A673 (cell line): Measurements from ENCODE around the gene ALKBH8. TPM values are rescaled to one million over a fixed set of nuclear protein-coding genes. Genes with fewer than 3 reads are reported as not detected.

Source experiments
- BruUV-seq: library from RNA; stranded (reverse); fragments of 400-500 nt; replicated peaks from 2 replicates; lab custom pipeline; 2021; lab: Mats Ljungman, UMichigan
- CTCF ChIA-PET: fragments of 300-600 bp; sonication (Branson Sonifier 250); formaldehyde crosslinking; loops from one replicate; lab custom pipeline; 2022; ENCODE audit warnings: antibody characterized with exemption; lab: Charles Lee
- POLR2A ChIA-PET: fragments of 300-600 bp; sonication (Branson Sonifier 250); formaldehyde crosslinking; loops from one replicate; lab custom pipeline; 2022; ENCODE audit warnings: antibody characterized with exemption; ENCODE audit not compliant: low non-redundant PET; lab: Charles Lee
- DNase-seq: peaks from one replicate; pipeline ENCODE4 v3.0.0-alpha.2; 2015; ENCODE audit warnings: low spot score
- H3K27ac ChIP-seq: fragments of 200-600 bp; sonication (generic); 2 replicates; pipeline ENCODE4 v1.5.1; 2016; ENCODE audit warnings: mixed run types, low read depth, mild to moderate bottlenecking, mixed read lengths, antibody characterized with exemption, low read length; ENCODE audit not compliant: poor library complexity, severe bottlenecking
- H3K27me3 ChIP-seq: fragments of 200-600 bp; sonication (generic); replicated peaks from 2 replicates; pipeline ENCODE4 v1.6.1; 2017; ENCODE audit warnings: mixed run types, low read depth, mild to moderate bottlenecking, mixed read lengths, antibody characterized with exemption, low read length; ENCODE audit not compliant: insufficient read depth, poor library complexity
- H3K36me3 ChIP-seq: fragments of 200-600 bp; sonication (generic); 2 replicates; pipeline ENCODE4 v1.6.1; 2016; ENCODE audit warnings: mixed run types, mild to moderate bottlenecking, mixed read lengths, antibody characterized with exemption, low read length; ENCODE audit not compliant: insufficient read depth, poor library complexity, severe bottlenecking
- H3K4me1 ChIP-seq: fragments of 200-600 bp; sonication (generic); 2 replicates; pipeline ENCODE4 v1.6.1; 2017; ENCODE audit warnings: mixed run types, mild to moderate bottlenecking, mixed read lengths, antibody characterized with exemption, low read length; ENCODE audit not compliant: insufficient read depth, poor library complexity, severe bottlenecking
- H3K4me3 ChIP-seq: fragments of 200-600 bp; sonication (generic); 2 replicates; pipeline ENCODE4 v1.5.1; 2016; ENCODE audit warnings: low read depth, mixed run types, mild to moderate bottlenecking, mixed read lengths, low read length; ENCODE audit not compliant: poor library complexity, severe bottlenecking
- H3K9me3 ChIP-seq: fragments of 200-600 bp; sonication (generic); 2 replicates; pipeline ENCODE4 v1.6.1; 2016; ENCODE audit warnings: mixed run types, low read depth, mild to moderate bottlenecking, mixed read lengths, antibody characterized with exemption, low read length; ENCODE audit not compliant: poor library complexity, severe bottlenecking
- EZH2 ChIP-seq: fragments of 200-600 bp; sonication (generic); IDR thresholded peaks from 2 replicates; pipeline ENCODE4 v1.6.1; 2017; ENCODE audit warnings: borderline replicate concordance, low read depth, mild to moderate bottlenecking, mixed read lengths, antibody characterized with exemption, low read length; ENCODE audit not compliant: poor library complexity, severe bottlenecking
- intact Hi-C: fragments of 100-400 bp; cut with micrococcal nuclease; formaldehyde crosslinking; loops from one replicate; pipeline ENCODE4 v1.10.0; 2022; ENCODE audit not compliant: unreplicated experiment
- total RNA-seq: library from RNA; stranded (reverse); gene quantifications from 2 replicates; pipeline ENCODE4 v1.2.3, GENCODE V29; 2021
- TF ChIP-seq, protein P1 (sequence below): fragments of 300-800, 200-600 bp; sonication (generic); conservative IDR thresholded peaks from 2 replicates; pipeline ENCODE4 v1.5.1; 2017; ENCODE audit warnings: low read depth, mild to moderate bottlenecking, antibody characterized with exemption, low read length, moderate library complexity, mixed read lengths

Gene ALKBH8
- total RNA-seq, 1 experiment from 2014 or later = 17.0 TPM

DNA sequence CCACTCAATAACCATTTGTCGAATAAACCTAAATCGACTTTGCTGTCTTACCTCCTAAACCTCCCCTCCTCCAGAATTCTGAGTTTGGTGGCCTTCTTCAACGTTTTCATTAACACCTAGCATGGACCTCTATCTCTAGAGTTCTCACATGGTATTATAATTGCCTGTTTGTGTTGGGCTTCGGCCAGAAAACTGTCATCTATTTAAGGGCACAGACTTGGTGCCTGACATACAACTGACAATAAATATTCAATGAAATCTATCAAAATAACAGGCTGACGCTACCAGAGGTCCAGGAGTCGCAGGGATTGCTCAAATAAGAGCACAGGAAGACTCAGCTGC, 687 bp downstream of the ALKBH8 start:
- DNase-seq = no peak
- ChIA-PET POLR2A (no interaction called here), CTCF (no interaction called here)
- peaks cover 12% of the 10 kb centered on the region for H3K4me1 ChIP-seq
- BruUV-seq = TSS peak; percentile 60
- no peaks in the 10 kb centered on the region for H3K27me3 ChIP-seq
- intact Hi-C loops = loop anchor here (5.0 kb wide), 1 partner anchor 207 kb away; no protein-coding TSS in a partner anchor
- no peaks in the 10 kb centered on the region for H3K36me3 ChIP-seq
- peak overlapping the region; percentile 71 for H3K4me3 ChIP-seq
- TF ChIP-seq EZH2 = no peak
- TF ChIP-seq, protein P1, sequence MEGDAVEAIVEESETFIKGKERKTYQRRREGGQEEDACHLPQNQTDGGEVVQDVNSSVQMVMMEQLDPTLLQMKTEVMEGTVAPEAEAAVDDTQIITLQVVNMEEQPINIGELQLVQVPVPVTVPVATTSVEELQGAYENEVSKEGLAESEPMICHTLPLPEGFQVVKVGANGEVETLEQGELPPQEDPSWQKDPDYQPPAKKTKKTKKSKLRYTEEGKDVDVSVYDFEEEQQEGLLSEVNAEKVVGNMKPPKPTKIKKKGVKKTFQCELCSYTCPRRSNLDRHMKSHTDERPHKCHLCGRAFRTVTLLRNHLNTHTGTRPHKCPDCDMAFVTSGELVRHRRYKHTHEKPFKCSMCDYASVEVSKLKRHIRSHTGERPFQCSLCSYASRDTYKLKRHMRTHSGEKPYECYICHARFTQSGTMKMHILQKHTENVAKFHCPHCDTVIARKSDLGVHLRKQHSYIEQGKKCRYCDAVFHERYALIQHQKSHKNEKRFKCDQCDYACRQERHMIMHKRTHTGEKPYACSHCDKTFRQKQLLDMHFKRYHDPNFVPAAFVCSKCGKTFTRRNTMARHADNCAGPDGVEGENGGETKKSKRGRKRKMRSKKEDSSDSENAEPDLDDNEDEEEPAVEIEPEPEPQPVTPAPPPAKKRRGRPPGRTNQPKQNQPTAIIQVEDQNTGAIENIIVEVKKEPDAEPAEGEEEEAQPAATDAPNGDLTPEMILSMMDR = no peak
- no peaks in the 10 kb centered on the region for H3K9me3 ChIP-seq
- peak overlapping the region; percentile 73 for H3K27ac ChIP-seq

DNA sequence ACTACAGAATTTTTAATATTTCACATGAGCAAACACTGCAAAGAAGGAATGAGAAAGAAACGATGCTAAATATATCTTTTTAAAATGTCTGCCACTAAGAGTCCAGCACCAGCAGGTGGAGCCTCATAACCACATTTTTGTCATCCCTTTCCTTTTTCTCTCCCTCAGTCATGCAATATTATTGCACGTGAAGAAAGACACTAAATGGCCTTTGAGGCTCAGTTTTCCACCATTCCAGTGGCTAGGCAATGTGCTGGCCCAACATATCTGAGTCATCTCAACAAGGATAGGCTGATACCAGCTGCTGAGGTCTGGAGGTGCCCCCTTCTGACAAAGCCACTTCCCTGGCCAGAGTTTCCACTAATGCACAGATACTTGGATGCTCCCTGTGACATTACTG, 1.8 kb downstream of the ALKBH8 start:
- POLR2A ChIA-PET = no interaction called here
- intact Hi-C loops = loop anchor here (1.0 to 5.0 kb wide), 2 partner anchors 126 to 209 kb away; no protein-coding TSS in a partner anchor
- peak overlapping the region; percentile 6 for H3K4me3 ChIP-seq
- no peaks in the 10 kb centered on the region for H3K36me3 ChIP-seq
- DNase-seq = peak; percentile 81
- CTCF ChIA-PET = interaction anchor here (1.1 kb wide), 1 partner anchor 207 kb away, joined by 3 read pairs; no protein-coding TSS in a partner anchor
- H3K9me3 ChIP-seq = no peaks in the 10 kb centered on the region
- H3K27me3 ChIP-seq = no peaks in the 10 kb centered on the region
- peaks cover 12% of the 10 kb centered on the region for H3K4me1 ChIP-seq
- no TSS peak for BruUV-seq
- H3K27ac ChIP-seq = no peak overlapping the region
- TF ChIP-seq EZH2 = no peak
- TF ChIP-seq, protein P1 = peak; percentile 75

DNA sequence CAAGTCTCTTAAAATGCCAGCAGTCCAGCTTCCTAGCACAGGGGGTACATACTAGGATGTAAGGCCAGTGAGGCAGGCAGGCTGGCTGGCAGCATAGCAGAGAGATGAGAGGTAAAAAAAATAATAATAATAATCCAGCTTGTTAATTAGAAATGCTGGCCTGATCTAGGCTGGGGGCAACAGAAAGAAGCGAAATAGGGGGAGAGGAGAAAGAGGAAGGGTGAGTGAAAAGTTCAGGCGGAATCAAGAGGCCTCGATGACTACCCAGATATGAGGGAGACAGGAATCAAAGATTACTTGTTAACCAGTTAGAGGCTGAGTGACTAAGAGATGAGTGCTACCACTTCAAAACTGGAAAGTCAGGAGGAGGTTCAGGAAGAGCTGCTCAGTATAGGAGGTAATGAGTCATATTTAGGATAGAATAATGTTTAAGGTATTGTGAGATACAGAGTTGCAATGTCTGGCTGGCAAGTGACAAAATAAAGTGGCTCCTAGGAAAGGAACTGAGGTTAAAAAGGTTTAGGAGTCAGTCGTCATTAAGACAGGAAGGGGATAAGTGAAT, 2.8 kb downstream of the ALKBH8 start:
- Histone ChIP-seq H3K36me3 (no peaks in the 10 kb centered on the region), H3K4me1 (peaks cover 12% of the 10 kb centered on the region), H3K27me3 (no peaks in the 10 kb centered on the region), H3K4me3 (no peak overlapping the region), H3K27ac (no peak overlapping the region), H3K9me3 (no peaks in the 10 kb centered on the region)
- TF ChIP-seq, protein P1 = no peak
- TF ChIP-seq EZH2 = no peak
- intact Hi-C loops = loop anchor here (1.0 to 5.0 kb wide), 2 partner anchors 127 to 210 kb away; no protein-coding TSS in a partner anchor
- CTCF ChIA-PET = interaction anchor here (0.6 to 1.2 kb wide), 4 partner anchors 63 to 208 kb away, joined by 3 to 5 read pairs (median 3); no protein-coding TSS in a partner anchor
- BruUV-seq = no TSS peak
- peak; percentile 50 for DNase-seq
- POLR2A ChIA-PET = no interaction called here
